Transverse colon (tissue), 4 donors: Measurements from ENCODE around the gene IGLL1.
"Not testable (repeated sequence)": the region's sequence is repeated elsewhere in the genome, so short reads cannot be mapped to it uniquely, and the experiment has no call there.

ENCODE experiments used
- EP300 ChIP-seq: sonication (generic); formaldehyde crosslinking; IDR thresholded peaks from one replicate; pipeline ENCODE4 v1.6.1; 2017; ENCODE audit warnings: antibody characterized with exemption, low read depth
- POLR2A ChIP-seq: fragments of 450-650 bp; IDR thresholded peaks from one replicate; pipeline ENCODE4 v1.6.1; 2016; ENCODE audit warnings: antibody characterized with exemption, mild to moderate bottlenecking, moderate library complexity
- POLR2AphosphoS5 ChIP-seq, 3 donors: sonication (generic); formaldehyde crosslinking; IDR thresholded peaks; one replicate each; pipeline ENCODE4 v1.6.1; 2016; ENCODE audit warnings: antibody characterized with exemption in 3 of 3
- TF ChIP-seq, protein P1 (sequence below), 5 experiments: fragments of 200-600 bp in 3 of 5; fragments of 450-650 bp in 2 of 5; sonication (generic) in 3 of 5; IDR thresholded peaks; 1 replicate in 2 of 5; 2 replicates in 3 of 5; pipeline ENCODE4 v1.5.1; 2016 to 2017; ENCODE audit warnings: antibody characterized with exemption in 5 of 5, inconsistent platforms in 3 of 5, mild to moderate bottlenecking in 2 of 5, moderate library complexity in 1 of 5

DNA sequence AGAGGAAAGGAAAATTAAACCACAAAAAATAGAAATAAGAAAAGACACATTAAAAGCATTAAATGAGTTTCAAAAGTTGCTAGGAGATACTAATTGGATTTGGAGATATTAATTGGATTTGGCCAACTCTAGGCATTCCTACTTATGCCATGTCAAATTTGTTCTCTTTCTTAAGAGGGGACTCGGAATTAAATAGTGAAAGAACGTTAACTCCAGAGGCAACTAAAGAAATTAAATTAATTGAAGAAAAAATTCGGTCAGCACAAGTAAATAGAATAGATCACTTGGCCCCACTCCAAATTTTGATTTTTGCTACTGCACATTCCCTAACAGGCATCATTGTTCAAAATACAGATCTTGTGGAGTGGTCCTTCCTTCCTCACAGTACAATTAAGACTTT lies 37.7 kb downstream of the IGLL1 start:
- TF ChIP-seq, protein P1, sequence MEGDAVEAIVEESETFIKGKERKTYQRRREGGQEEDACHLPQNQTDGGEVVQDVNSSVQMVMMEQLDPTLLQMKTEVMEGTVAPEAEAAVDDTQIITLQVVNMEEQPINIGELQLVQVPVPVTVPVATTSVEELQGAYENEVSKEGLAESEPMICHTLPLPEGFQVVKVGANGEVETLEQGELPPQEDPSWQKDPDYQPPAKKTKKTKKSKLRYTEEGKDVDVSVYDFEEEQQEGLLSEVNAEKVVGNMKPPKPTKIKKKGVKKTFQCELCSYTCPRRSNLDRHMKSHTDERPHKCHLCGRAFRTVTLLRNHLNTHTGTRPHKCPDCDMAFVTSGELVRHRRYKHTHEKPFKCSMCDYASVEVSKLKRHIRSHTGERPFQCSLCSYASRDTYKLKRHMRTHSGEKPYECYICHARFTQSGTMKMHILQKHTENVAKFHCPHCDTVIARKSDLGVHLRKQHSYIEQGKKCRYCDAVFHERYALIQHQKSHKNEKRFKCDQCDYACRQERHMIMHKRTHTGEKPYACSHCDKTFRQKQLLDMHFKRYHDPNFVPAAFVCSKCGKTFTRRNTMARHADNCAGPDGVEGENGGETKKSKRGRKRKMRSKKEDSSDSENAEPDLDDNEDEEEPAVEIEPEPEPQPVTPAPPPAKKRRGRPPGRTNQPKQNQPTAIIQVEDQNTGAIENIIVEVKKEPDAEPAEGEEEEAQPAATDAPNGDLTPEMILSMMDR (IDR thresholded peaks at IDR 0.05) = not testable (repeated sequence)
- not testable (repeated sequence) for TF ChIP-seq POLR2A; EP300; POLR2AphosphoS5 (IDR thresholded peaks at IDR 0.05)
